IMR-90 (cell line): ENCODE measurements around the gene ALG8. TPM values are rescaled to one million over a fixed set of nuclear protein-coding genes. Genes with fewer than 3 reads are reported as not detected.

Experiments
- CHD1 ChIP-seq: IDR thresholded peaks from 2 replicates; pipeline ENCODE4 v1.6.1; 2012; ENCODE audit warnings: low read depth, low read length, improper control_type of control experiment
- MAFK ChIP-seq: IDR thresholded peaks from 2 replicates; pipeline ENCODE4 v1.6.1; 2012; ENCODE audit warnings: low read depth, low read length, improper control_type of control experiment
- POLR2A ChIP-seq: IDR thresholded peaks from 2 replicates; pipeline ENCODE4 v1.6.1; 2012; ENCODE audit warnings: mild to moderate bottlenecking, low read depth, low read length
- microRNA-seq, 2 experiments: library from miRNA; stranded (forward) in 1 of 2; unstranded in 1 of 2; fragments of 10-50 nt in 1 of 2; fragments of <30 nt in 1 of 2; gene quantifications in 1 of 2; microRNA quantifications in 1 of 2; one replicate each; pipeline versions ENCODE3 to v1.1.0; 2013 to 2020; ENCODE audit not compliant: insufficient read depth in 1 of 2, insufficient read length in 1 of 2, unreplicated experiment in 1 of 2
- polyA plus RNA-seq, 3 experiments: library from polyadenylated mRNA; depleted of rRNA; stranded (reverse); fragments of >200 nt; gene quantifications; 2 replicates each; pipeline ENCODE4 v1.2.3, GENCODE V29; 2012; ENCODE audit warnings: low replicate concordance in 1 of 3
- small RNA-seq, 5 experiments: library from RNA; depleted of rRNA; stranded (forward); fragments of <200 nt; gene quantifications; one replicate each; pipeline ENCODE3, GENCODE V24; 2012
- total RNA-seq: library from RNA; depleted of rRNA; stranded (reverse); fragments of >200 nt; gene quantifications from 2 replicates; pipeline ENCODE4 v1.2.3, GENCODE V29; 2012; rRNA removed

Gene ALG8
- total and polyA plus RNA-seq, 2 of the 4 experiments (the other 2 are of a cell fraction), result 27.8 to 31.8 TPM

DNA sequence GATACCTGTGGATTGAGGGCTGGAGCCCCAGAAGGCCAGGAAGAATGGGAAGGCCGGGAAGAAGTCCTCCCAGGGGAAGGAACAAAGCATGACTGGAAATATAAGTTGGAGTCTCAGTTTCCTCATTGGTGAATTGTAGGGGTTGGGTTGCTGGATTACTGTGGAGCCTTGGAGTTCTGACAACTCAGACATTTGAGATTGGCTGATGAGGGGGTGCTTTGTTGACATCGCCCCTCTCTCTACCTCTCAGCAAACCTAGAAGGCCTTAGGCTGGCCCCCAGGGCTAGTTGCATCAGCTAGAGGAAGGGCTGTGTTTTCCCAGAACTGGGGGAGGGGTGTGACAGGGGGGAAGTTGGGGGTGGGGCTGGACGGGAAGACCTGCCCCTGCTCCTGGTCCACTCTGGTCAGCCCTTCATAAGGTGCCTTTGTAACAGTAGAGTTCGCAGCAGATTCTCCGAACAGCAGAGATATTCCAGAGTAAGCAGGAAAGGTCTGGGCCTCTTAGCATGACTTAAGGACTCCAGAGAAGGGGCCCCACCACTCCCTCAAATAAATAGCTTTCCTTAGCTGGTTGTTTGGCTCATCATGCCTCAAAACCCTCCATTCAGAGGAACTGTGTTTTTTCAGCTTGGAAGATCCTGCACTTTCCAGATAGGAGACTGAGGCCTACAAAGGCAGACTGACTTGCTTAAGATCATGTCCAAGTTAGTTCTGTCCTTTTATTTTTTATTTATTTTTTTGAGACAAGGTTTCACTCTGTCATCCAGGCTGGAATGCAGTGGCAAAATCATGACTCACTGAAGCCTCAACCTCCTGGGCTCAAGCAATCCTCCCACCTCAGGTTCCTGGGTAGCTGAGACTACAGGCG is 88.2 kb downstream of the ALG8 start (continued):
- TF ChIP-seq MAFK (no peak), CHD1 (no peak), POLR2A (no peak)

Small RNA genes within 50 kb of the gene (microRNA-seq; reads per million reads assigned to microRNA genes)
- gene RNU6-126P (ENCODE audit: insufficient read depth, insufficient read length), result not detected

Small RNA genes within 50 kb of the gene (small RNA-seq; reads per million reads assigned to genes)
- gene RNU6-126P, result 0 reads per million in 5 experiments

Other genes with a start within 250 kb of the ALG8 start
- 44.4 and 52.5 TPM in 2 replicates for gene INTS4, start 145.0 kb downstream of the ALG8 start, total RNA-seq
- gene INTS4, start 145.0 kb downstream of the ALG8 start, polyA plus RNA-seq (2012; rRNA removed), result 23.4 and 24.0 TPM in 2 replicates
- gene KCTD14, start 116.3 kb downstream of the ALG8 start, total RNA-seq, result 0.83 and 0.90 TPM in 2 replicates
- 0.97 and 1.3 TPM in 2 replicates for gene KCTD14, start 116.3 kb downstream of the ALG8 start, polyA plus RNA-seq (2012; rRNA removed)
- not detected in 2 replicates for gene THRSP, start 75.8 kb downstream of the ALG8 start, total RNA-seq
- gene THRSP, start 75.8 kb downstream of the ALG8 start, polyA plus RNA-seq (2012; rRNA removed), result not detected in 2 replicates
- gene NDUFC2, start 59.8 kb downstream of the ALG8 start, total RNA-seq, result 143 and 146 TPM in 2 replicates
- 327 and 340 TPM in 2 replicates for gene NDUFC2, start 59.8 kb downstream of the ALG8 start, polyA plus RNA-seq (2012; rRNA removed)
- gene KCTD21, start 49.0 kb upstream of the ALG8 start, total RNA-seq, result 12.2 and 12.5 TPM in 2 replicates
- gene KCTD21, start 49.0 kb upstream of the ALG8 start, polyA plus RNA-seq (2012; rRNA removed), result 12.2 TPM in 2 replicates
- gene USP35, start 49.3 kb upstream of the ALG8 start, total RNA-seq, result 2.2 and 2.7 TPM in 2 replicates
- gene USP35, start 49.3 kb upstream of the ALG8 start, polyA plus RNA-seq (2012; rRNA removed), result 10.4 and 11.3 TPM in 2 replicates